ENCODE data around the gene MBD1.

DNA sequence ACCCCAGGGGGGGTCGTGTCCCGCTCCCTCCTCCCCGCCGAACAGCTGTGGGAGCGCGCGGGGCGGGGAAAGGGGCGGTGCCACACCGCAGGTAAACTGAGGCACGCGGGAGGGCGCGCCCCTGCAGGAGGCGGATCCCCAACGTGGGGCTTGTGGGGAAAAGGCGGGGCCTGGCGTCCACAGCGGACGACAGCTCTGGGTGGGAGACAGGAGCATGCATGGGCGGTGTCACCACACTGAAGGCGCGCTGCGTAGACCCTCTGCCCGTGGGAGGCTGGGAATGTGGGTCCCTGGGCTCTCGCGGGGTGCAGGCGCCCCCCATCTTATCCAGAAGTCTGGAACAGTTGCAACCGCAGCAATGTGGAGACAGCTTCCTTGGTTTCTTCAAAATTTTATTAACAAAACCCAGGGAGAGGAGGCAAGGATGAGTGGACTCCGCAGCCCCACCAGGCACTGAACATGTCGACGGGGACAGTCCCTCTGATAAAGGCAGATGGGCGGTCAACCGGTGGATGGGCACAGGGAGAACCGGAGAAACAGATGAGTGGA is 723 bp upstream of the MBD1 start:
- TF ChIP-seq, protein P1, sequence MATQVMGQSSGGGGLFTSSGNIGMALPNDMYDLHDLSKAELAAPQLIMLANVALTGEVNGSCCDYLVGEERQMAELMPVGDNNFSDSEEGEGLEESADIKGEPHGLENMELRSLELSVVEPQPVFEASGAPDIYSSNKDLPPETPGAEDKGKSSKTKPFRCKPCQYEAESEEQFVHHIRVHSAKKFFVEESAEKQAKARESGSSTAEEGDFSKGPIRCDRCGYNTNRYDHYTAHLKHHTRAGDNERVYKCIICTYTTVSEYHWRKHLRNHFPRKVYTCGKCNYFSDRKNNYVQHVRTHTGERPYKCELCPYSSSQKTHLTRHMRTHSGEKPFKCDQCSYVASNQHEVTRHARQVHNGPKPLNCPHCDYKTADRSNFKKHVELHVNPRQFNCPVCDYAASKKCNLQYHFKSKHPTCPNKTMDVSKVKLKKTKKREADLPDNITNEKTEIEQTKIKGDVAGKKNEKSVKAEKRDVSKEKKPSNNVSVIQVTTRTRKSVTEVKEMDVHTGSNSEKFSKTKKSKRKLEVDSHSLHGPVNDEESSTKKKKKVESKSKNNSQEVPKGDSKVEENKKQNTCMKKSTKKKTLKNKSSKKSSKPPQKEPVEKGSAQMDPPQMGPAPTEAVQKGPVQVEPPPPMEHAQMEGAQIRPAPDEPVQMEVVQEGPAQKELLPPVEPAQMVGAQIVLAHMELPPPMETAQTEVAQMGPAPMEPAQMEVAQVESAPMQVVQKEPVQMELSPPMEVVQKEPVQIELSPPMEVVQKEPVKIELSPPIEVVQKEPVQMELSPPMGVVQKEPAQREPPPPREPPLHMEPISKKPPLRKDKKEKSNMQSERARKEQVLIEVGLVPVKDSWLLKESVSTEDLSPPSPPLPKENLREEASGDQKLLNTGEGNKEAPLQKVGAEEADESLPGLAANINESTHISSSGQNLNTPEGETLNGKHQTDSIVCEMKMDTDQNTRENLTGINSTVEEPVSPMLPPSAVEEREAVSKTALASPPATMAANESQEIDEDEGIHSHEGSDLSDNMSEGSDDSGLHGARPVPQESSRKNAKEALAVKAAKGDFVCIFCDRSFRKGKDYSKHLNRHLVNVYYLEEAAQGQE (IDR thresholded peaks at IDR 0.05; ENCODE audit: low read depth, low read length) = no peak
- TF ChIP-seq SMC3 (IDR thresholded peaks at IDR 0.05; ENCODE audit: low read depth, low read length) = no peak

All from SK-N-SH (cell line).